GM18951 (cell line): ENCODE measurements around the gene GARIN1A.

Experiments used
- POLR2A ChIP-seq: IDR thresholded peaks from 4 replicates; pipeline ENCODE4 v1.6.1; 2011; ENCODE audit warnings: mild to moderate bottlenecking; ENCODE audit not compliant: insufficient read length, insufficient read depth; ENCODE audit errors: extremely low read depth
- in situ Hi-C: fragments of 300-500 bp; cut with MboI; formaldehyde crosslinking; loops from one replicate; pipeline ENCODE4 v1.12.0; 2022; ENCODE audit warnings: low sequenced_read_pairs, mixed read lengths, inconsistent platforms; ENCODE audit not compliant: unreplicated experiment

GARIN1A gene

DNA sequence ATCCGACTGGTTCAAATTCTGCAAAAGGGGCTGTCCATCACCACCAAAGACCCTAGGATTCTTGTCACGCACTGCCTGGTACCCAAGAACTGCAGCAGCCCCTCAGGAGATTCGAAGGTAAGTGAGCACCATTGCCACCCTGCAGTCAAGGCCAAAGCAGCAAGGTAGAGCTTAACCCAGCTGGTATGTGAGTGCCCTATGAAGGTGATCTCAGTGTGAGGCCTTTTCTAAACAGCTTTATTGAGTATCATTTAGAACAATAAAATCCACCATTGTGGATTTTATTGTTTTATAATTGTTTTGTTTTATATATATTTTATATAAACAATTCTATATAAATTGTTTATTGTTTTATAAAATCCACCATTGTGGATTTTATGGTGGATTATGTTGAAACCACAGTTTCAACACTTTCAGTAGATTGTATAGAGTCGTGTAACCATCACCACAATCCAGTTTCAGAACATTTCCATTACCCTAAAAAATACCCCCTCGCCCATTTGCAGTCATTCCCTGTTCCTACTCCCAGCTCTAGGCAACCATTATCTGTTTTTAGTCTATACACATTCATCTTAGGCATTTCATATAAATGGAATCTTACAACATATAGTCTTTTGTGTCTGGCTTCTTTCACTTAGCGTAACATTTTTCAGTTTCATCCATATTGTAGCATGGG, 47.0 kb downstream of the GARIN1A start:
- no peak for TF ChIP-seq POLR2A
- in situ Hi-C loops, result no loop called here

DNA sequence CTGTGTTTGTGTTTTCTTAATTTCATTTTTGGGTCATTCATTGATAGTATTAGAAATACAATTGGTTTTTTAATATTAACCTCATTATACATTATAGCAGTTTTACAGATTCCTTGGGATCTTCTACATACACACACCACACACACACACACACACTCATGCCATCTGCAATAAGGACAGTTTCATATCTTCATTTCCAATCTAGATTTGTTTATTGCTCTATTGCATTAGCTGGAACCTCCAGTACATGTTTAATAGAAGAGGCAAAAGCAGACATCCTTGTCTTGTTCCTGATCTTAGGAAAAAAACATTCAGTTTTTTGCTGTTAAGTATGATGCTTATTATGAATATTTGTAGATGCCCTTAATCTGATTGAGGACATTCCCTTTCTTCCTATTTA, 49.3 kb downstream of the GARIN1A start:
- no peak for TF ChIP-seq POLR2A
- in situ Hi-C loops, result no loop called here
